Astrocyte (in vitro differentiated cells and primary cell): ENCODE measurements around the gene FRMD3. TPM values are rescaled to one million over a fixed set of nuclear protein-coding genes. Genes with fewer than 3 reads are reported as not detected.

Experiments used
- DNase-seq: peaks from one replicate; pipeline ENCODE4 v3.0.0-alpha.2; 2010; ENCODE audit warnings: low read depth
- FAIRE-seq: peaks from 2 replicates; lab custom pipeline; 2011; peaks lifted over from hg19 to GRCh38; lab: Jason Lieb, UNC
- H2AFZ ChIP-seq: 2 replicates; pipeline ENCODE4 v1.6.0; 2012; ENCODE audit warnings: low read depth, low read length, inconsistent platforms
- H3K27ac ChIP-seq: 2 replicates; pipeline ENCODE4 v1.5.1; 2011; ENCODE audit warnings: low read depth, low read length, inconsistent platforms
- H3K27me3 ChIP-seq: 2 replicates; pipeline ENCODE4 v1.6.0; 2011; ENCODE audit warnings: low read length, inconsistent platforms; ENCODE audit not compliant: insufficient read depth
- H3K36me3 ChIP-seq: 2 replicates; pipeline ENCODE4 v1.5.1; 2011; ENCODE audit warnings: low read length, inconsistent platforms; ENCODE audit not compliant: insufficient read depth
- H3K4me1 ChIP-seq: 2 replicates; pipeline ENCODE4 v1.5.1; 2011; ENCODE audit warnings: low read length, inconsistent platforms; ENCODE audit not compliant: insufficient read depth
- H3K4me2 ChIP-seq: 2 replicates; pipeline ENCODE4 v1.6.0; 2012; ENCODE audit warnings: low read length, inconsistent platforms
- H3K4me3 ChIP-seq: 2 replicates; pipeline ENCODE4 v1.5.1; 2011; ENCODE audit warnings: low read depth, mild to moderate bottlenecking, low read length, inconsistent platforms; ENCODE audit not compliant: insufficient read depth
- H3K79me2 ChIP-seq: 2 replicates; pipeline ENCODE4 v1.6.0; 2012; ENCODE audit warnings: mild to moderate bottlenecking, low read length, inconsistent platforms; ENCODE audit not compliant: insufficient read depth
- H3K9ac ChIP-seq: 2 replicates; pipeline ENCODE4 v1.6.0; 2012; ENCODE audit warnings: mild to moderate bottlenecking, low read length, inconsistent platforms
- H3K9me3 ChIP-seq: 2 replicates; pipeline ENCODE4 v1.5.1; 2012; ENCODE audit warnings: low read depth, mild to moderate bottlenecking, low read length, inconsistent platforms; ENCODE audit not compliant: insufficient read depth
- H4K20me1 ChIP-seq: 2 replicates; pipeline ENCODE4 v1.6.0; 2012; ENCODE audit warnings: low read length, inconsistent platforms; ENCODE audit not compliant: insufficient read depth
- H3K27ac Mint-ChIP-seq: one replicate; pipeline ENCODE4 v1.8.0; 2021; ENCODE audit warnings: mild to moderate bottlenecking, mixed read lengths; ENCODE audit not compliant: unreplicated experiment
- H3K27me3 Mint-ChIP-seq: one replicate; pipeline ENCODE4 v1.8.0; 2021; ENCODE audit warnings: low read depth, mixed read lengths; ENCODE audit not compliant: unreplicated experiment
- H3K36me3 Mint-ChIP-seq: one replicate; pipeline ENCODE4 v1.8.0; 2021; ENCODE audit warnings: low read depth, mixed read lengths; ENCODE audit not compliant: unreplicated experiment
- H3K4me1 Mint-ChIP-seq: one replicate; pipeline ENCODE4 v1.8.0; 2021; ENCODE audit warnings: low read depth, mixed read lengths; ENCODE audit not compliant: unreplicated experiment
- H3K4me3 Mint-ChIP-seq: one replicate; pipeline ENCODE4 v1.8.0; 2021; ENCODE audit warnings: mild to moderate bottlenecking, moderate library complexity, mixed read lengths; ENCODE audit not compliant: unreplicated experiment
- H3K9me3 Mint-ChIP-seq: one replicate; pipeline ENCODE4 v1.8.0; 2021; ENCODE audit warnings: mild to moderate bottlenecking, mixed read lengths; ENCODE audit not compliant: unreplicated experiment
- EZH2 ChIP-seq: IDR thresholded peaks from 2 replicates; pipeline ENCODE4 v1.6.1; 2012; ENCODE audit warnings: mild to moderate bottlenecking, low read length, inconsistent platforms; ENCODE audit not compliant: insufficient read depth
- total RNA-seq: library from RNA; stranded (reverse); gene quantifications from 2 replicates; pipeline ENCODE4 v1.2.1, GENCODE V29; 2021
- TF ChIP-seq, protein P1 (sequence below): IDR thresholded peaks from 2 replicates; pipeline ENCODE4 v1.5.1; 2011; ENCODE audit warnings: low read depth, mild to moderate bottlenecking, inconsistent platforms, low read length, moderate library complexity; ENCODE audit not compliant: insufficient read depth

The FRMD3 gene
- total RNA-seq, 1 donor from 2014 or later = 0.39 TPM

DNA sequence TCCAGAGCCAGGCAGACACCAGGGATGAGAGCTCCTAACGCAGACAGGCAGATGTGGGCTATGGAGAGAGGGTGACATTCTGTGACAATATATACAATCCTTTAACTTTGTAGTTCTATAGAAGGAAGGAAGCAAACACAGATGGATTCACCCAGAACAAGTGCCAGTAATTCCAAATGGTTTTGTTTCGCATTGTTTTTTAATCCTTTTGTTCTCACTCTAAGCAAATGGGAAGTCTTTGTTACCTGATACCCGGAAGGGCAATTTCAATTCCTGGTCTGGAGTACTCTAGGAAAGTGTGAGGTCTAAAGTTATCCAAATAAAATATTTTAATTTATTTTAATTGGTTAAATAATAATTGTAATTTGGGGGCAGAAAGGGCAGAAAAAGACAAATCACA is 2.5 kb downstream of the FRMD3 start:
- no peak overlapping the region for H2AFZ ChIP-seq
- no peaks in the 10 kb centered on the region for H3K9me3 ChIP-seq
- TF ChIP-seq EZH2 = no peak
- TF ChIP-seq, protein P1, sequence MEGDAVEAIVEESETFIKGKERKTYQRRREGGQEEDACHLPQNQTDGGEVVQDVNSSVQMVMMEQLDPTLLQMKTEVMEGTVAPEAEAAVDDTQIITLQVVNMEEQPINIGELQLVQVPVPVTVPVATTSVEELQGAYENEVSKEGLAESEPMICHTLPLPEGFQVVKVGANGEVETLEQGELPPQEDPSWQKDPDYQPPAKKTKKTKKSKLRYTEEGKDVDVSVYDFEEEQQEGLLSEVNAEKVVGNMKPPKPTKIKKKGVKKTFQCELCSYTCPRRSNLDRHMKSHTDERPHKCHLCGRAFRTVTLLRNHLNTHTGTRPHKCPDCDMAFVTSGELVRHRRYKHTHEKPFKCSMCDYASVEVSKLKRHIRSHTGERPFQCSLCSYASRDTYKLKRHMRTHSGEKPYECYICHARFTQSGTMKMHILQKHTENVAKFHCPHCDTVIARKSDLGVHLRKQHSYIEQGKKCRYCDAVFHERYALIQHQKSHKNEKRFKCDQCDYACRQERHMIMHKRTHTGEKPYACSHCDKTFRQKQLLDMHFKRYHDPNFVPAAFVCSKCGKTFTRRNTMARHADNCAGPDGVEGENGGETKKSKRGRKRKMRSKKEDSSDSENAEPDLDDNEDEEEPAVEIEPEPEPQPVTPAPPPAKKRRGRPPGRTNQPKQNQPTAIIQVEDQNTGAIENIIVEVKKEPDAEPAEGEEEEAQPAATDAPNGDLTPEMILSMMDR = no peak
- no peak overlapping the region for H3K9ac ChIP-seq
- no peak overlapping the region for H3K27ac ChIP-seq
- Mint-ChIP-seq H3K27me3 (peaks cover 54% of the 10 kb centered on the region), H3K27ac (no peak overlapping the region), H3K36me3 (no peaks in the 10 kb centered on the region), H3K9me3 (no peaks in the 10 kb centered on the region), H3K4me1 (no peaks in the 10 kb centered on the region), H3K4me3 (no peak overlapping the region)
- H3K36me3 ChIP-seq = no peaks in the 10 kb centered on the region
- FAIRE-seq (no peak), DNase-seq (no peak)
- H3K4me2 ChIP-seq = no peak overlapping the region
- peaks cover 6% of the 10 kb centered on the region for H3K4me1 ChIP-seq
- H3K79me2 ChIP-seq = no peaks in the 10 kb centered on the region
- H3K27me3 ChIP-seq = peaks cover 10% of the 10 kb centered on the region
- H3K4me3 ChIP-seq = no peak overlapping the region
- no peaks in the 10 kb centered on the region for H4K20me1 ChIP-seq

- no peaks in the 10 kb centered on the region for H3K9me3 Mint-ChIP-seq
- Histone ChIP-seq H3K27ac (no peak overlapping the region), H2AFZ (no peak overlapping the region), H3K4me3 (no peak overlapping the region), H3K4me2 (no peak overlapping the region), H3K9ac (no peak overlapping the region), H3K36me3 (no peaks in the 10 kb centered on the region), H4K20me1 (no peaks in the 10 kb centered on the region), H3K79me2 (no peaks in the 10 kb centered on the region), H3K4me1 (peaks cover 6% of the 10 kb centered on the region), H3K9me3 (no peaks in the 10 kb centered on the region), H3K27me3 (peaks cover 10% of the 10 kb centered on the region)
- H3K36me3 Mint-ChIP-seq = no peaks in the 10 kb centered on the region
- no peak for DNase-seq
- no peaks in the 10 kb centered on the region for H3K4me1 Mint-ChIP-seq
- TF ChIP-seq, protein P1 = no peak
- no peak for TF ChIP-seq EZH2
- H3K27ac Mint-ChIP-seq = no peak overlapping the region
- FAIRE-seq = no peak
- H3K27me3 Mint-ChIP-seq = peaks cover 31% of the 10 kb centered on the region
- H3K4me3 Mint-ChIP-seq = no peak overlapping the region
These were observed 4.9 kb downstream of the FRMD3 start for GRCh38 chr9:83533296-83533695.

- Histone ChIP-seq H3K79me2 (no peaks in the 10 kb centered on the region), H3K4me2 (no peak overlapping the region), H3K9ac (no peak overlapping the region), H3K27me3 (no peaks in the 10 kb centered on the region), H3K4me1 (no peaks in the 10 kb centered on the region), H3K27ac (no peak overlapping the region), H4K20me1 (no peaks in the 10 kb centered on the region), H3K9me3 (no peaks in the 10 kb centered on the region), H3K4me3 (no peak overlapping the region), H3K36me3 (no peaks in the 10 kb centered on the region), H2AFZ (no peak overlapping the region)
- no peak for DNase-seq
- no peak for FAIRE-seq
- Mint-ChIP-seq H3K27ac (no peak overlapping the region), H3K27me3 (no peaks in the 10 kb centered on the region), H3K9me3 (no peaks in the 10 kb centered on the region), H3K4me3 (no peak overlapping the region), H3K4me1 (no peaks in the 10 kb centered on the region), H3K36me3 (no peaks in the 10 kb centered on the region)
- TF ChIP-seq, protein P1 = no peak
- no peak for TF ChIP-seq EZH2
These were observed 11.3 kb downstream of the FRMD3 start for GRCh38 chr9:83526901-83527300.
